GM18507 (cell line): ENCODE data around the gene NR6A1.

Experiments
- DNase-seq: peaks from one replicate; pipeline ENCODE4 v3.0.0; 2011; ENCODE audit warnings: low read depth; ENCODE audit not compliant: insufficient read length; ENCODE audit errors: extremely low spot score
- FAIRE-seq: peaks from 2 replicates; lab custom pipeline; 2011; peaks lifted over from hg19 to GRCh38; lab: Jason Lieb, UNC

The NR6A1 gene

GRCh38 chr9:124562328-124562727 lies 208.8 kb downstream of the NR6A1 start:
- DNase-seq (no peak), FAIRE-seq (no peak)

GRCh38 chr9:124559871-124560270 lies 211.2 kb downstream of the NR6A1 start:
- DNase-seq (no peak), FAIRE-seq (no peak)

- DNase-seq: no peak
- no peak for FAIRE-seq
Measured at GRCh38 chr9:124558777-124559470, 212.2 kb downstream of the NR6A1 start.

GRCh38 chr9:124557895-124558294 lies 213.2 kb downstream of the NR6A1 start:
- FAIRE-seq: no peak
- no peak for DNase-seq

- FAIRE-seq (no peak), DNase-seq (no peak)
Measured at GRCh38 chr9:124555043-124555442, 216.1 kb downstream of the NR6A1 start.

- FAIRE-seq (no peak), DNase-seq (no peak)
Measured at GRCh38 chr9:124553738-124554137, 217.4 kb downstream of the NR6A1 start.

- DNase-seq (no peak), FAIRE-seq (no peak)
Measured at GRCh38 chr9:124552273-124552605, 218.9 kb downstream of the NR6A1 start.

- peak; percentile 64 for FAIRE-seq
Measured at GRCh38 chr9:124551472-124552272, 219.4 kb downstream of the NR6A1 start.

GRCh38 chr9:124550072-124550471 lies 221.0 kb downstream of the NR6A1 start:
- FAIRE-seq (no peak), DNase-seq (no peak)

More at GRCh38 chr9:124551472-124552272, 219.4 kb downstream of the NR6A1 start:
- DNase-seq: peak; percentile 9

- FAIRE-seq: no peak
- DNase-seq: no peak
Measured at GRCh38 chr9:124549016-124549415, 222.1 kb downstream of the NR6A1 start.

- no peak for DNase-seq
- no peak for FAIRE-seq
Measured at GRCh38 chr9:124544535-124544934, 226.6 kb downstream of the NR6A1 start.

- DNase-seq (no peak), FAIRE-seq (no peak)
Measured at GRCh38 chr9:124541824-124542223, 229.3 kb downstream of the NR6A1 start.

GRCh38 chr9:124537926-124538325 lies 233.2 kb downstream of the NR6A1 start:
- DNase-seq (no peak), FAIRE-seq (no peak)

GRCh38 chr9:124535846-124536245 lies 235.3 kb downstream of the NR6A1 start:
- no peak for DNase-seq
- FAIRE-seq: no peak

GRCh38 chr9:124532897-124533296 lies 238.2 kb downstream of the NR6A1 start:
- FAIRE-seq (no peak), DNase-seq (no peak)

GRCh38 chr9:124531115-124531514 lies 240.0 kb downstream of the NR6A1 start:
- DNase-seq: no peak
- FAIRE-seq: no peak

- FAIRE-seq: no peak
- DNase-seq: no peak
Measured at GRCh38 chr9:124530246-124530645, 240.9 kb downstream of the NR6A1 start.

GRCh38 chr9:124527781-124528180 lies 243.3 kb downstream of the NR6A1 start:
- FAIRE-seq (no peak), DNase-seq (no peak)

- no peak for DNase-seq
- FAIRE-seq: no peak
Measured at GRCh38 chr9:124526174-124526573, 244.9 kb downstream of the NR6A1 start.

GRCh38 chr9:124522121-124523098 lies 248.7 kb downstream of the NR6A1 start:
- FAIRE-seq: no peak
- no peak for DNase-seq
